DOHH2 (cell line): ENCODE data around the gene RACGAP1.

ENCODE experiments used
- H3F3A ChIP-seq: fragments of 200-600 bp; sonication (generic), shearing (Covaris generic); 2 replicates; pipeline ENCODE4 v1.6.0; 2016; ENCODE audit warnings: antibody characterized with exemption, mild to moderate bottlenecking; ENCODE audit not compliant: control insufficient read depth, insufficient read depth
- H3K27ac ChIP-seq: fragments of 200-600 bp; sonication (generic); 2 replicates; pipeline ENCODE4 v1.5.1; 2014; ENCODE audit warnings: low read depth, mild to moderate bottlenecking, low read length, moderate library complexity
- H3K27me3 ChIP-seq: fragments of 200-600 bp; sonication (generic); 2 replicates; pipeline ENCODE4 v1.6.1; 2014; ENCODE audit warnings: mild to moderate bottlenecking, low read length, mixed read lengths; ENCODE audit not compliant: control insufficient read depth
- H3K36me3 ChIP-seq: fragments of 200-600 bp; sonication (generic); 2 replicates; pipeline ENCODE4 v1.6.1; 2014; ENCODE audit warnings: mild to moderate bottlenecking, low read length, moderate library complexity, mixed read lengths; ENCODE audit not compliant: control insufficient read depth
- H3K4me1 ChIP-seq: fragments of 200-600 bp; sonication (generic); 2 replicates; pipeline ENCODE4 v1.6.1; 2014; ENCODE audit warnings: mild to moderate bottlenecking, low read length, mixed read lengths; ENCODE audit not compliant: control insufficient read depth
- H3K4me2 ChIP-seq: fragments of 200-600 bp; sonication (generic); 2 replicates; pipeline ENCODE4 v1.6.0; 2014; ENCODE audit warnings: mild to moderate bottlenecking, low read length, moderate library complexity
- H3K4me3 ChIP-seq: fragments of 200-600 bp; sonication (generic); 2 replicates; pipeline ENCODE4 v1.5.1; 2014; ENCODE audit warnings: mild to moderate bottlenecking, low read length, mixed read lengths
- H3K79me2 ChIP-seq: fragments of 200-600 bp; sonication (generic); 2 replicates; pipeline ENCODE4 v1.6.1; 2014; ENCODE audit warnings: mild to moderate bottlenecking, low read length, mixed read lengths; ENCODE audit not compliant: control insufficient read depth
- H3K9me2 ChIP-seq: fragments of 200-600 bp; sonication (generic); replicated peaks from 2 replicates; pipeline ENCODE4 v1.6.1; 2014; ENCODE audit warnings: mild to moderate bottlenecking, low read length, mixed read lengths; ENCODE audit not compliant: control insufficient read depth
- H3K9me3 ChIP-seq: fragments of 200-600 bp; sonication (generic); 2 replicates; pipeline ENCODE4 v1.6.1; 2014; ENCODE audit warnings: antibody characterized with exemption, low read length, mixed read lengths; ENCODE audit not compliant: control insufficient read depth, insufficient read depth
- H4K20me1 ChIP-seq: fragments of 200-600 bp; sonication (generic); 2 replicates; pipeline ENCODE4 v1.6.0; 2014; ENCODE audit warnings: low read depth, mild to moderate bottlenecking, antibody characterized with exemption, low read length, moderate library complexity; ENCODE audit not compliant: control insufficient read depth, insufficient read depth
- EZH2phosphoT487 ChIP-seq: fragments of 200-600 bp; sonication (generic); IDR thresholded peaks from 2 replicates; pipeline ENCODE4 v1.6.1; 2017; ENCODE audit warnings: borderline replicate concordance, mild to moderate bottlenecking, antibody characterized with exemption, low read length, moderate library complexity, mixed read lengths
- TF ChIP-seq, protein P1 (sequence below): fragments of 200-600 bp; sonication (generic); IDR thresholded peaks from one replicate; pipeline ENCODE4 v1.5.1; 2014; ENCODE audit warnings: antibody characterized with exemption, mild to moderate bottlenecking, low read depth, low read length; ENCODE audit not compliant: poor library complexity, severe bottlenecking

Gene RACGAP1

DNA sequence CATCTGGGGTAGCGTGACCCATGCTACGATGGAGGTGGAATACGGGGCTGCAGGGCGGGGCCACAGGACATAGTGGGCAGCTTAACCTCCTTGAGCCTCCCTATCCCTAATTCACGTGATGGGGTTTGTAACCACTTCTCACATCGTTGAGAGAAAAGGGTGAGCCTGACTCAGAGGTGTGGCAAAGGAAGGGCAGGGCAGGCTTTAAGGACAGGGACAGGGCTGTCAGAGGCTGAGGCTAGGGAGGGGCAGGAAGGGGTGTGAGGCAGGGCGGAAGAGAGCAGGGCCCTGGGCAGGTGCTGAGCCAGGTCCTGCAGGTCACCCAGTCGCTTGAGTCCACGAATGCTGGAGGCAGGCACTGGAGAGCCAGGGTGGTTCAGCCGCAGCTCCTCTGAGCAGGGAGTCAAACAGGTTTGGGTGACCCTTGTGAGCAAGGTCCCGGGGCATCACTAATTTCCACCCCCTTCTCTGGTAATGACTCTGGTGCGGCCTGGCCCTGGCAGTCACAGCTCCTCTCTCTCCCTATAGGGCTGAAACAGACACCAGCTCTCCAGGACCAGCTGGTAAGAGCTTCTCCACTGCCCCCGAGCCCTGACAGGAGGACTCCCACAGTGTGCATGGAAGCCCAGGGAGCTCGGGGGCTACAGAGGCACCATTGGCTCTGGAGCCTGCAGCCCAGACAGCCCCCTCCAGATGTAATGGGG, 82.2 kb downstream of the RACGAP1 start:
- H3K4me3 ChIP-seq: no peak overlapping the region
- H3K79me2 ChIP-seq: no peaks in the 10 kb centered on the region
- no peaks in the 10 kb centered on the region for H3K36me3 ChIP-seq
- no peaks in the 10 kb centered on the region for H4K20me1 ChIP-seq
- no peak for TF ChIP-seq EZH2phosphoT487
- TF ChIP-seq, protein P1, sequence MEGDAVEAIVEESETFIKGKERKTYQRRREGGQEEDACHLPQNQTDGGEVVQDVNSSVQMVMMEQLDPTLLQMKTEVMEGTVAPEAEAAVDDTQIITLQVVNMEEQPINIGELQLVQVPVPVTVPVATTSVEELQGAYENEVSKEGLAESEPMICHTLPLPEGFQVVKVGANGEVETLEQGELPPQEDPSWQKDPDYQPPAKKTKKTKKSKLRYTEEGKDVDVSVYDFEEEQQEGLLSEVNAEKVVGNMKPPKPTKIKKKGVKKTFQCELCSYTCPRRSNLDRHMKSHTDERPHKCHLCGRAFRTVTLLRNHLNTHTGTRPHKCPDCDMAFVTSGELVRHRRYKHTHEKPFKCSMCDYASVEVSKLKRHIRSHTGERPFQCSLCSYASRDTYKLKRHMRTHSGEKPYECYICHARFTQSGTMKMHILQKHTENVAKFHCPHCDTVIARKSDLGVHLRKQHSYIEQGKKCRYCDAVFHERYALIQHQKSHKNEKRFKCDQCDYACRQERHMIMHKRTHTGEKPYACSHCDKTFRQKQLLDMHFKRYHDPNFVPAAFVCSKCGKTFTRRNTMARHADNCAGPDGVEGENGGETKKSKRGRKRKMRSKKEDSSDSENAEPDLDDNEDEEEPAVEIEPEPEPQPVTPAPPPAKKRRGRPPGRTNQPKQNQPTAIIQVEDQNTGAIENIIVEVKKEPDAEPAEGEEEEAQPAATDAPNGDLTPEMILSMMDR: no peak
- H3K27me3 ChIP-seq: no peaks in the 10 kb centered on the region
- peaks cover 12% of the 10 kb centered on the region for H3K4me1 ChIP-seq
- no peak overlapping the region for H3K27ac ChIP-seq
- H3K9me2 ChIP-seq: no peaks in the 10 kb centered on the region
- H3F3A ChIP-seq: 0 out of 2 replicates have a peak, but pooled peaks cover 2% of the 10 kb centered on the region
- no peaks in the 10 kb centered on the region for H3K9me3 ChIP-seq
- H3K4me2 ChIP-seq: no peak overlapping the region

DNA sequence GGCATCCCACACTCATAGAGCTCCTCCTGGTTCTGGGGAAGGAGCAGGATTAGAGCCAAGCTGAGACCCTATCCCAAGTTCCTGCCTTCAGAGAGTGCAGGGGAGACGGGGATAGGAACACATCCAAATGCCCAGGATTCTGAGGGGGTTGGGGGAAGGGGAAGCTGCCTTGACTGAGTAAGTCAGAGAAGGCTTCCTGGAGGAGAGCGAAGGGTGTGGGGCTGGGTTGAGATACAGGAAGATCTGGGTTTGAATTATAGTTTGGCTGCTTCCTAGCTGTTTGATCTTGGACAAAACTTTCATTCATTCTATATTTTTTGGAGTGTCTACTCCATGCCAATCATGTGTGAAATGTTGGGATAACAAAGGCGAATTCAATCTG, 82.8 kb downstream of the RACGAP1 start:
- no peak for TF ChIP-seq EZH2phosphoT487
- TF ChIP-seq, protein P1: no peak
- Histone ChIP-seq H3K4me2 (no peak overlapping the region), H3K9me3 (no peaks in the 10 kb centered on the region), H3K4me1 (peaks cover 12% of the 10 kb centered on the region), H3K27ac (no peak overlapping the region), H3K36me3 (no peaks in the 10 kb centered on the region), H3K4me3 (no peak overlapping the region), H3K27me3 (no peaks in the 10 kb centered on the region), H4K20me1 (no peaks in the 10 kb centered on the region), H3K79me2 (no peaks in the 10 kb centered on the region), H3F3A (0 out of 2 replicates have a peak, but pooled peaks cover 2% of the 10 kb centered on the region), H3K9me2 (no peaks in the 10 kb centered on the region)

DNA sequence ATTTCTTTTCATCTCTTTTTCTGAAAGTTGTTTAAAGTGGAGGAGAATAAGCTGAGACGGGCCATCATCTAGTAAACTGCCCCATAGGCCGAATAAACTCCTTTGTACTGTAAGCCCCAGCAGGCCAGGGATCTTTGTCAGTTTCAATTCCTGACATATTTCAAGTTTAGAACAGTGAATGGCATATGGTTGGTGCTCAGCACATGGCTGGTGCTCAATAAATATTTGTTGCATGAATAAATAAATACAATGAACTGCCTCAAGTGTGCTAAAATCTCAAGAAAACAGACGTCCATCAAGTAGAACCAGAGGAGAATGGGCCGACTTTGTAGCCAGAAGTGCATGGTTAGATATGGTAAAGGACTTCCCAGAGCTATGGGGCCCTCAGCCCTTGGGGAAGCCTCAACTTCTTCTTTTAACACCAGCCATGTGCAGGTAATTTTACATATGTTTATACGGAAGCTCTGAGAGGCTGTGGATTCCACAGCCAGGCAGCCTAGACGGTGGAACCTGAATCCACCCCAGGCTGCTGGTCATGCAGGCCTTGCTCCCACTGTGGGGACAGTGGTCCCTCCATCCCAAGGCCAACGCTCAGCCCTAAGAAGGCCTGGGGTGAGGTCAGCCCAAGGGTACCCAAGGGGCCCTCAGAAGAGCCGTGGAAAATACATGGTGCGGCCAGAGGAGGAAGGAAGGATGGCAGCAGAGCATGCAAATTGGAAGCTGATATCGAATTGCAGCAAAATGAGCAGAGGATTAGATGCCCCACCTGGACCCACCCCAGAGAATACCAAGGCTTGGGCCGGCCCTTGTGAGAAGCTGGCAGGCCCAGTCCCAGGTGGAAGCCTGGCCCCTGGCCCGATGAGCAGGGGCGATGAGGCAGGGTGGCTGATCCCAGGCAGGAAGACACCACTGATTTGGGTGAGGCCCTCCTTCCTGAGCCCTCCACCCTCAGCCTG, 83.5 kb downstream of the RACGAP1 start:
- no peak overlapping the region for H3K27ac ChIP-seq
- no peaks in the 10 kb centered on the region for H3K79me2 ChIP-seq

More for the DNA sequence above, 83.5 kb downstream of the RACGAP1 start:
- no peak overlapping the region for H3K4me2 ChIP-seq
- H3K9me3 ChIP-seq: no peaks in the 10 kb centered on the region
- H3K9me2 ChIP-seq: no peaks in the 10 kb centered on the region
- TF ChIP-seq, protein P1: no peak
- no peak for TF ChIP-seq EZH2phosphoT487
- no peaks in the 10 kb centered on the region for H3K36me3 ChIP-seq
- 0 out of 2 replicates have a peak, but pooled peaks cover 2% of the 10 kb centered on the region for H3F3A ChIP-seq
- H4K20me1 ChIP-seq: no peaks in the 10 kb centered on the region
- H3K4me3 ChIP-seq: no peak overlapping the region
- peaks cover 12% of the 10 kb centered on the region for H3K4me1 ChIP-seq
- H3K27me3 ChIP-seq: no peaks in the 10 kb centered on the region
